ENCODE measurements around the gene FKBP5.
A peak's percentile ranks its signal among the peaks of the same experiment; 100 is the strongest.

Gene FKBP5

GRCh38 chr6:35651244-35651643 lies 37.5 kb downstream of the FKBP5 start:
- DNase-seq, result no peak

DNA sequence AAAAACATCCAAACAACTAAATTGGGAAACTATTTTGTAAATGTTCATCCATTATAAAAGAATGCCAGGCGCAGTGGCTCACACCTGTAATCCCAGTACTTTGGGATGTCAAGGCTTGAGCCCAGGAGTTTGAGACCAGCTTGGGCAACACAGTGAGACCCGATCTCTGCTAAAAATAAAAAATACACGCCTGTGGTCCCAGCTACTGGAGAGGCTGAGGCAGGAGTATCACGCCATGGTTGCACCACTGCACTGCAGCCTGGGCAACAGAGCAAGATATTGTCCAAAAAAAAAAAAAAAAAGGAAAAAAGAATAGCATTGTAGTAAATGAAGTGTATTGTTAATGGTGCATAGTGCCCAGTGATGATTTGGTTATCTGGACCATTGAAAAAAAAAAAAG lies 38.7 kb downstream of the FKBP5 start:
- DNase-seq, result no peak

- DNase-seq, result no peak
Measured at GRCh38 chr6:35648203-35648602, 40.5 kb downstream of the FKBP5 start.

DNA sequence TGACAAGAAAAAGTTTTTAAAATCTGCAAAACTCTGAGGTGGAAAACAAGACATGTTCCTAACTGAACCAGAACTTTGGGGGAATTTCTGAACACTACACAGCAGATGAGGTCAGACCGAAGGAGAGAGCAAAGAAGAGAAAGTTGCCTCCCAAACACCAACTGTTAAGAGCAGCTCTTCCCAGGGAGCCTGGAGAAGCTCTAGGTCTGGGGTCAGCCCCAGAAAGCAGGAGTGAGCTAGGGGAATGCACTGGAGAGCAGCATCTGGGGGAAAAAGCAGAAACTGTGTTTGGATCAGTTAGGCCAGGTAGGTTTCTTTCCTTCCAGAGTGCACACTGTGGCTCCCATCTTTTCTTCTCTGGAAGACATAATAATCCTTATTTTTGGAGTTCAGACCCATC lies 41.3 kb downstream of the FKBP5 start:
- DNase-seq, result no peak

- no peak for DNase-seq
Measured at GRCh38 chr6:35643162-35643535, 45.6 kb downstream of the FKBP5 start.

DNA sequence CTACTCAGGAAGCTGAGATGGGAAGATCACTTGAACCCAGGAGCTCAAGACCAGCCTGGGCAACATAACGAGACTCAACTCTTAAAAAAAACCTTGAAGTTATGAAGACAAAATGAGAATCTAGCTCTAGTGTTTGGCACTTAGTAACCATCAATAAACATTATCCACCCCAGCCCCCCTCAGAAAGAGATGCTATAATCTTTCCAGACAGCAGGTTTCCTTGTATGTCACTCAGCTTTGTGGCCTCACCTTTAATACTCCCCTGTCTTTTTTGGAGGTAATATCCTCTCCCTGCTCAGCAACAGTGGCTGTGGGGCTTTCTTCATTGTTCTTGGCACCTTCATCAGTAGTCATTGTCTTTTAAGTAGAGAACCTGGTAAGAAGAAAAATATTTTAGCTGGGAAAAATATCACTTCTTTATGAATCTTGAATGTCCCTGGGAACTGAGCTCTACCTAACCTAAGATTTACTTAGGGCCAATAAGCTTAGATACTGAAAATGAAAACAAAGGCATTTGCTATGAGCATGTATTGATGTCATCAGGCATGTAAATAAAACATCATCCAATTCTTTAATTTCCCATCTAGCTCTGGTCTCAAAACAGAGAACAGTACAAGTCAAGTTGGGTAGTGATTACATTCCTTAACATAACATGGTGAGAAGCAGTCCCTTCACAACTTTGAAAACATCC lies 46.1 kb downstream of the FKBP5 start:
- DNase-seq, result peak in 4 of 6 experiments; percentile 14 to 30 (median 16)

DNA sequence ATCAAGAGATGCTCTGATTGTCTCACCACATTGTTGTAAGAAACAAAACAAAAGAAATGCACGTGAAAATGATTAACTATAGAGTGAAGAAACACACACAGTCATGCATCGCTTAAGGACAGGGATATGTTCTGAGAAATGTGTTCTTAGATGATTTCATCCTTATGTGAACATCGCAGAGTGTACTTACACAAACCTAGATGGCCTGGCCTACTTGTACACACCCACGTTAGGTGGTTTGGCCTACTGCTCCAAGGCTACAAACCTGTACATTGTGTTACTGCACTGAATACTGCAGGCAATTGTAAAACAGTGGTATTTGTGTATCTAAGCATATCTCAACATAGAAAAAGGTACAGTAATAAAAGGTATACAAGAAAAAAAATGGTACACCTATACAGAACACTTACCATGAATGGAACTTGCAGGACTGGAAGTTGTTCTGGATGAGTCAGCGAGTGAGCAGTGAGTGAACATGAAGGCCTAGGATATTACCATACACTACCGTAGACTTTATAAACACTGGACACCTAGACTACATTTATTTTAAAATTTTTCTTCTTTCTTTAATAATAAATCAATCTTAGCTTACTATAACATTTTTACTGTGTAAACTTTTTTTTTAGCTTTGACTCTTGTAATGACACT lies 48.6 kb downstream of the FKBP5 start:
- no peak for DNase-seq

- DNase-seq, result no peak
Measured at GRCh38 chr6:35638679-35639078, 50.0 kb downstream of the FKBP5 start.

GRCh38 chr6:35637911-35638310 lies 50.8 kb downstream of the FKBP5 start:
- DNase-seq, result no peak

DNA sequence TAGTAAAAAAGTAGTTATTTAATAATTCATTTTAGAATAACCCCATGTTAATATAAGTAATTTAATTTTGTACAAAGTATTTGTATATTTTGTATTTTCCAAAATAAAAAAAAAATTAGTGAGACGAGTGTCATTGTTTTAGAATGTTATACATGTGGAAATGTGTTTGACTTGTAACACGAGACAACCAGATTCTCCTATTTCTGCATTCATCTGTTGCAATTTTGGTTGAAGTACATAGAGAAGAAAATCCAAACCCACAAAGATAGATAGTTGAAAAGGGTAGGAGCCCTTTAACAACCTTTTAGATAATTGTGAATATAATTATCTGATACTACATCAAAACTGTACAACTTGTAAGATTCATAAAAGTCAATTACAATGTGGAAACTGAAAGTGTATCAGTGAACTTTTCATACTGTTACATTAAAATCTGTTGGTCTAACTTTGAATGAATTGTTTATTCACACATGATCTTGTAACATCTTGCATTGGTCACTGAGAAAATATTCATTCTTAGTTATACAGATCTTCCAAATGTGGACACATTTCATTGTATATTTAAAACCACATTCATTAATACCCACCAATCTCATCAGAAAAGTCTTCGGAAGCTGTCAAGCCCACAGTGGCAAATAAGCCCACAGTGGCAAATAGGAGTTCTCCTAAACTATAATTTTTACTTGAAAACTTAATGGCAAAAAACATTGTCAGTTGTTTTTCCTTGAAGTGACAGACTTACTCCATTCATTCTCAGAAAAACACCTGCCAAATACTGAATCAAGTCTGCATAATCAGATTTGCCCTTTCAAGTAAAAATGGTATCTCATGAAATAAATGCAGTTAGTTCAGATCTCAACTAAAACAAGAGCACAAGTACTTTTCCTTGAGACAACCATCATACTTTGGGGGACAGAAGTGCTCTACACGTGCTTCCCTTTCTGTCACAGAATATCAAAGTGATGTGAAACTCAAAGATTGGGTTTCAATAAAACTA lies 52.8 kb downstream of the FKBP5 start:
- no peak for DNase-seq

- DNase-seq, result no peak
Measured at GRCh38 chr6:35634316-35634715, 54.4 kb downstream of the FKBP5 start.

DNA sequence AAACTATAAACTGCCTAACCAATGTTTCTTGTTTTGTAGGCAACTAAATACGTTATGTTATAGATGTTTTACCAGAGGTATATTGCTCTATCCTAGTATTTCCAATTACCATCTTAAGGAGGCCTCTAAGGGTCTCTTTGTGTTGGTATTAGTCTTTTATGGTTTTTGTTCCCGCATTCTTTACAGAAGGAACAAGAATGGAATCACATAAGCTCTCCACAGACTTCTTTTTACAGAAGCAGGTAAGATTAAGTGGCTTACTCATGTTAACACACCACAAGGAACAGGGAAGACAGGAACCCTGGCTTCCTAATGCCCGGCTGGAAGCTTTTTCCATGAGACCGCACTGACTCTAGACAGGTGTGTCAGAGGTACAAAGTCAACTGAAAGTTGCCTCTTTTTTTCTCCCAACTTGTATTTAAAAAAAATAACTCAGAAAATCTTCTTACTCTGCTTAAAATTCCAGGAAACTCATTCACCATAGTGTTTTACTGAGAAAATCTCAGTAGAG lies 55.1 kb downstream of the FKBP5 start:
- DNase-seq, result no peak

DNA sequence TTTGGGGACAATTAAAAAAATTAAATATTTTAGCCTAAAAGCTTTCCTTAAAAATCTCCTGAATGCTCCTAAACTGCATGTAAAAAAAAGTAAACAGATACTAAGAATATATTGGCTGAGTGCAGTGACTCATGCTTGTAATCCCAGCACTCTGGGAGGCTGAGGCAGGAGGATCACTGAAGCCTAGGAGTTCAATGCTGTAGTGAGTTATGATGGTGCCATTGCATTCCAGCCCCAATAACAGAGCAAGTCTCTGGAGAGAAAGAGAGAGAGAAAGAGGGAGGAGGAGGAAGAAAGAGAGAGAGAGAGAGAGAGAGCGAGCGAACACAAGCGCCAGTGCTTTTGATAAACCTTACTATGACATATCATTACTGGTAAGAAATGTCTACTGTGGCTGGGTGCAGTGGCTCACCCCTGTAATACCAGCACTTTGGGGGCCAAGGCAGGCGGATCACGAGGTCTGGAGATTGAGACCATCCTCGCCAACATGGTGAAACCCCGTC lies 58.8 kb downstream of the FKBP5 start:
- no peak for DNase-seq

DNA sequence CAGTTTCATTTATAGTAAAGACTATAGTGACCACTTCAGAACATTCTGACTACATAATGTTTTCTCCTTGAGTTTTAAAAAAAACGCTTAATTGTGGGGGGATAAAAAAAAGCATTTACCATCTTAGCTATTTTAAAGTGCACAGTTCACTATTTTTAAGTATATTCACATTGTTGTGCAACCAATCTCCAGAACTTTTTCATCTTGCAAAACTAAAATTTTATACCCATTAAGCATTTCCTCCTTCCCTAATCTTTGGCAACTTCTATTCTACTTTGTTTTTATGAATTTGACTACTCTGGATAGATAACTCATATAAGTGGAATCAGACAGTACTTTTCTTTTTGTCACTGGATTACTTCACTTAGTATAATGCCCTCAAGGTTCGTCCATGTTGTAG lies 62.3 kb downstream of the FKBP5 start:
- no peak for DNase-seq

DNA sequence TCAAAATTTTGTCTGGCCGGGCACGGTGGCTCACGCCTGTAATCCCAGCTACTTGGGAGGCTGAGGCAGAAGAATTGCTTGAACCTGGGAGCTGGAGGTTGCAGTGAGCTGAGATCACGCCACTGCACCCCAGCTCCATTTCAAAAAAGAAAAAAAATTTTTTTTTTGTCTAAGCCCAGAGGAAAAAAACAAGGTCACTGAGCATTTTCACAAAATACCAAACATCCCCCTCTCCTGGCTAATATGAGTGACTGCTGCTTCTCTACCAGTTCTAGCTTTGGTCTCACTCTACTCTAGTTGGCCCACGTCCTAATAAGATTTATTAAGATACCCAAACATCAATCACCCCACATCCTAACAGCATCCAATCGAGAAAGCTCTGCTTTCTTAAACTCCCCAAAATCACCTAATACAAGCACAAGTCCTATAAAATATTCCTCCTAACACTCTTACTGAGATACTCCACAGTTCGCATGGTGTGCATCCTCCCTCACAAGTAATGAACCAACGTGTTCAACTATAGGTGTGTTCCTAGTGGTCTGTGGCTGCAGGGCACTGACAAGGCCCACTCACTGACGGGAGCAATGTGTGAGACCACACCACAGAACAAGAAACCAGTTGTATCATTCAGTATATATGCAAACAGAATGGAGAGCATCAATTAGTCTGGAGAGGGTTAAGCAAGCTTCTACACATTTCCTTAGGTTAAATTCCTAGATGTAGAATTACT lies 64.2 kb downstream of the FKBP5 start:
- peak in 3 of 6 experiments; percentile 51 to 77 (median 68) for DNase-seq

DNA sequence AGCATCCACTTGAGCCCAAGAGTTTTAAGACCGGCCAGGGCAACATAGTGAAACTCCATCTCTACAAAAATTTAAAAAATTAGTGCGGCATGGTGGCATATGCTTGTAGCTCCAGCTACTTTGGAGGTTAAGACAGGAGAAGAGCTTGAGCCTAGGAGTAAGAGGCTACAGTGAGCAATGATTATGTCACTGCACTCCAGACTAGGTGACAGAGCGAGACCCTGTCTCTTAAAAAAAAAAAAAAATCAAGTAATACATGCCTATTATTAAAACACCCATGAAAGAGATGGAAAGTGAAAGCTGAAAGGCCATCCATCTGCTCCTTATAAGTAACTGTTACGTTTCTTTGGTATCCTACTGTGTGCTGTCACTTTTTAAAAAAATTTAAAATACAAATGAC lies 66.4 kb downstream of the FKBP5 start:
- DNase-seq, result no peak

GRCh38 chr6:35620706-35621105 lies 68.0 kb downstream of the FKBP5 start:
- no peak for DNase-seq

DNA sequence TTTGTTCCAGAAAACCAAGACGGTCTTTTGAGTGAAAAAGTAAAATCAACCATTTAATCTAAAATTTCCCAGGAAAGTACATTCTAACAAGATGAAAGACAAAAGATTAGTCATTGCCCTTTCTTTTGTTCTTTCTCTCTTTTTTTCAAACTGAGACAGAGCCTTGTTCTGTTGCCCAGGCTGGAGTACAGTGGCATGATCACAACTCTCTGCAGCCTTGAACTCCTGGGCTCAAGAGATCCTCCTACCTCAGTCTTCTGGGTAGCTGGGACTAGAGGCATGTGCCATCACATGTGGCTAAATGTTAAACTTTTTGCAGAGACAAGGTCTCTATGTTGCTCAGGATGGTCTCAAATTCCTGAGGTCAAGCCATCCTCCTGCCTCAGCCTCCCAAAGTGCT lies 75.0 kb downstream of the FKBP5 start:
- no peak for DNase-seq

DNA sequence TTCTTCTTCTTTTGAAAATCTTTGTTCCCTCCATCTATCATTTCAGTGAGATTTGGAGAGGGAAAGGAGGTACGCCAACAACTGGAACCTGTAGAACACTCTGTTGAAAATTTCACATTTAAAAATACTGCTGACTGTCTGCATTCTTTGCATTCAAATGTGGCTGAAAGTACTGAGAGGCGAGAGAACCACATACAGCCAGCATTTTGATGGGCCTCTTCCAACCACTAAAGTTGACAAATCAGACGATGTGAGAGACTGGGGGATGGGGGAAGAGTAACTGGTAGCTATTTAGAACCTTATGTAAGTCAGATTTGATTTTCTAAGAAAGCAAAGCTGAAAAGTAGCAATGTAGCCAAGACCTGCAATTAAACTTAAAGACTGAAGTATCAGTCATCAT lies 77.5 kb downstream of the FKBP5 start:
- peak in 3 of 6 experiments; percentile 44 to 53 (median 47) for DNase-seq

DNA sequence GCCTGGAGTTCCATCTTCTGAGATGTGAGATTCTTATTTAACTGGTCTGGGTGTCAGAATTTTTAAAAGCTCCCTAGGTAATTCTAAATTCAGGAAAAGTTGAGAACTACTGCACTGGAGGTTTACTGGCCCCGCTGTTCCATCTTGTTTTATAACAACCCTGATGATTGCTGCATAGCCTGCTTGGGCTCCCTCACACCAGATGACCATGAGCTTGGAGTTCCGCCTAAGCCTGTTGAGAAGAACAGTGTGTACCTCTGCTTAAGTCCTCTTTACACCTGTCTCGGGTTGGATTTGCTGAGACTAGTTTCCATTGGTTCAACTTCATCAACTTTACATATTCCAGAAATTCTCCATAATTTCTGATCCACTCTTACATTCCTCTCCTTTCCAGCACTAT lies 77.9 kb downstream of the FKBP5 start:
- no peak for DNase-seq

DNA sequence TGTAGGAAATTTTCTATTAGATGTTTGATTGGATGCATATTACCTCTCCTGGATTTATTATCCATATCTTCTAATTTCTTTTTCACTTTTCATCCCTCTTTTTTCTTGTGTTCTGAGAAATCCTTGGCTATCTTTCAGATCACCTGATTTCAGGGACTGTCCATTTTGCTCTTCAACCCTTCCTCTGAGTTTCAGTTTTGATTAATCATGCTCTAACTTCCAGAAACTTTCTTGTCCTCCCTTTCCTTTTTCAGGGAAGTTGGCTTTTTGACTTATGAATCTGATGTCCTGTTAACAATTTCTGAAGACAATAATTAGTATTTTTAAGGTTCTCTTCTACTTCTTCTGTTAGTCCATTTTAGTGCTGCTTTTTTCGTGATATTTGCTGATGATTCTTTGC lies 79.1 kb downstream of the FKBP5 start:
- no peak for DNase-seq

GRCh38 chr6:35607517-35608233 lies 81.0 kb downstream of the FKBP5 start:
- no peak for DNase-seq

Measured in stimulated activated naive CD4-positive, alpha-beta T cell (primary cell).